HG03460 (cell line): ENCODE measurements around the gene KCNK13.
"Not testable (repeated sequence)": the region's sequence is repeated elsewhere in the genome, so short reads cannot be mapped to it uniquely, and the experiment has no call there.

Source experiments
- ATAC-seq: cut with Tn5 transposase; IDR thresholded peaks from one replicate; pipeline ENCODE4 v1.9.1; 2021; ENCODE audit not compliant: unreplicated experiment

Gene KCNK13

DNA sequence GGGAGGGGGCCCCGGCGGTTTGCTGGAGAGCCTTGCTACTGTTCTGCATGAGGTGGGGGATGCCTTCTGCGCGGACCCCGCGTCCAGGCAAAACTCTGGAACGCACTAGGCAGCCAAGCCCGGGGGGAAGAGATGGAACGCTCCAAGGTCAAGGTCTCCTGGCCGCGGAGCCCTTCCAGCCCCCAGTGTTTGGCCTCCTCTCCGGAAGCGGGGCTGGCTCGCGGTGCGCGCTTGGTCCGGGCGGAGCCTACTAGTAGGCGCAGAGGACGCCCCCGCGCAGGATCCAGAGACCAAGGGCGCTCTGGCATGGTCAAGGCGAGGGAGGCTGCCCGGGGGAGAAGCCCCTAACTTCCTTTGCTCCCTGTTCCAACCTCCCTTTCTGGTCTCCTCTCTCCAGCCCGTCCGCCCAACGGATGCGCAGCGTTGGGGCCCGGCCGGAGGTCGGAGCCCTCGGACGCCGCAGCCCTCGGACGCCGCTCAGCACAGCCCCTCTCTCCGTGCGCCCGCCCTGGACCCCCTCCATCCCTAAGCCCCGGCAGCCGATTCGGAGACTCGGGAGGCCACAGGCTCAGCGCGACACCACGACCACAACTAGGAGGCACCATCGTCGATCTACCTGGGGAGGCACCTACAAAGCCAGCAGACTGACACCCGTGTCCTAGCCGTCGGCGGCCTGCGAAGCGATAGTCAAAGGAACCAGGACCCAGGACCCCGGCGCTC lies 669 bp upstream of the KCNK13 start:
- ATAC-seq: no peak

DNA sequence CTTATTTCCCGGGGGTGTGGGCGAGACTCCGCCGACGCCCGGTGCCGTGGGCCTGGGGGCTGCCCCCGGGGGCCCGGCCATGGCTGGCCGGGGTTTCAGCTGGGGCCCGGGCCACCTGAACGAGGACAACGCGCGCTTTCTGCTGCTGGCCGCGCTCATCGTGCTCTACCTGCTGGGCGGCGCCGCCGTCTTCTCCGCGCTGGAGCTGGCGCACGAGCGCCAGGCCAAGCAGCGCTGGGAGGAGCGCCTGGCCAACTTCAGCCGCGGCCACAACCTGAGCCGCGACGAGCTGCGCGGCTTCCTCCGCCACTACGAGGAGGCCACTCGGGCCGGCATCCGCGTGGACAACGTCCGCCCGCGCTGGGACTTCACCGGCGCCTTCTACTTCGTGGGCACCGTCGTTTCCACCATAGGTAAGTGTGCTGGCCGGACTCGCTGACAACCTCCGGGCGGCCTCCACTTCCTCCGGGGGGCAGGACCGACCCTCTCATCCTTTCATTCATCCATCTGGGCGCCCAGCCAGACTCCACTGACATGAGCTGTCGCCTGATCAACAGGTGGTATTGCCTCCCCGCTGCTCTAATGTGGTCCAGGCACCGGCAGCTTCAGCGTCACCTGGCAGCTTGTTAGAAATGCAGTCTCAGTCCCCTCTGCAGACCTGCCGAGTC lies 467 bp downstream of the KCNK13 start:
- no peak for ATAC-seq

DNA sequence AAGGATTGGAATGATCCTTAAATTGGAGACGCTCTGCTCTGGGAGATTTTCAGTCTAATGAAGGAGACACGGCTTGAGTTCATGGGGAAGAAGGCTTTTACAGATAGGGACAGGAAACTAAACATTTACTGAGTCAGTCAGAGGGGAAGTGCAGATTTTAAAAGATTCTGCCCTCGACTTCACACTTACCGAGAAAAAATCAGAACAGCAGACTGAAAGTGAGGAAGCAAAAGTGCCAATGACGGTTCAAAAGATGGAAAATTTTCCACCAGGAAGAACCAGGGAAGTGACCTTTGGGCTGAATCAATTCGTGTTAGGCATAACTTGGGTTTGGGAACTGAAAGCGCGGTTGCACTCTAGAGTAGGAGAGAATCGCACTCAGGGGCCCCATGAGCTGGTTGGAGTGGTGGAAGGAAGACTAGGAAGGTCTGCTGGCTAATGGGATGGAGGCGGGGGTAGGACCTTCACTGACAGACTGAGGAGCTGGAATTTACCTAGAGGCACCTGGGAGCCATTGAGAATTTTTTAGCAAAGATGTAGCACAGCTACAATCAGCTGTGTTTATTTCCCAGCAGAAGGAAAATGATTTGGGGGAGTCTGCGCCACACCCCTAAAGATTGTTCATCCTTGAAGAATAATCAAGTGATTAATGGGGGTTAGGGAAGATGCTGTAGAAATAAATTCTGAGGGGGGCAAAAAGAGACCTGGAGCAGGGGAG lies 1.2 kb downstream of the KCNK13 start:
- ATAC-seq: no peak

DNA sequence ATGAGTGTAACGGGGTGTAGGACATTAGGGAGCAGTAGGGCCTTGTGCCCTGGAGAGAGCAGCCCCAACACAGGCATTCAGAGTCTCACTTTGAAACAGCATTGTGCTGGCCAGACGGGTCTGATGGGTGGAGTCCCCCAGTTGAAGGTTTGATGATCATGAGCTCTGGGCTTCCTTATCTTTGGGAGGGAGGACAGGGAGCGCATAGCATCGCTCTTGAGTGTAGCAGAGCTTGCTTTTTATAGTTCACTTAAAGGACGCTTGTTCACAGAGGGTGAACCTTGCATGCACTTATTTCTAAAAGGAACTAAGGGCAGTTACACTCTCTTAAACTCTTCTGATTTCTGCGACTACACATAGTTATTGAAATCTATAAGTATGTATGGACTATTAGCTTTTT lies 10.6 kb downstream of the KCNK13 start:
- no peak for ATAC-seq

DNA sequence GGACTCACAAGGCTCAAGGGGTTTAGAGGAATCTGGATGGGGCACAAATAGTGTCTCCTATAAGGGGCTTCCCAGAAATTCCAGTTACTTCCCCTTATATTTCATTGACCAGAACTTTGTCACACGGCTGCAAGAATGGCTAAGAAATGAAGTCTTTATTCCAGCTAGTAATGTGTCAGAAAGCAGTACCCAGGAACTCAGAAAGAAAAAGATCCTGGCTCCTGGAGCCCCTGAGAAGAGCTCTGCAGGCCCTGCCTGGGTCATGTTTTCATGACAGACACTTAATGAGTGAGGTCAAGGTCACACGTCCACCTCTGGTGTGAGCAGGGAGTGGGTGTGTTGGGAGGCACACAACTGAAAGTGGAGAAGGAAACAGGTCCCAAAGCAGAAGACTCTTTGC lies 17.8 kb downstream of the KCNK13 start:
- ATAC-seq: no peak

DNA sequence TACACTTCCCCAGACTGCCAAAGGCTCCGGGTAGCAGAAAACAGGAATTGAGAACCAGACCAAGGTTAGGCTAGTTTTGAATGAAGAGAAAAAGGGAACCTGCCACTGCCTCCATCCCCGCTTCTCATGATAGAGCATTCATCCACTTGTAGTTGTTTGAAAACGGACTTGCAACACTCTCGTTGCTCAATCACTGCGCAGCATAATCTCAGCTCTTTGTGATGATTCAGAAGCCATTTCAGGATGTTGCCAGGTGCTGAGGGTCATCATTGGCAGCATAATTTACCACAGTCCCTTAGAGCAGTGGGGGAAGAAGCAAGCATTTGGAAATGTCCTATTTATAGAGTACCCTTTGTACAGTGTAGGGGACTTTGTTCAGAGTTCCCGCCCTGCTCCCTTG lies 25.6 kb downstream of the KCNK13 start:
- ATAC-seq: no peak

DNA sequence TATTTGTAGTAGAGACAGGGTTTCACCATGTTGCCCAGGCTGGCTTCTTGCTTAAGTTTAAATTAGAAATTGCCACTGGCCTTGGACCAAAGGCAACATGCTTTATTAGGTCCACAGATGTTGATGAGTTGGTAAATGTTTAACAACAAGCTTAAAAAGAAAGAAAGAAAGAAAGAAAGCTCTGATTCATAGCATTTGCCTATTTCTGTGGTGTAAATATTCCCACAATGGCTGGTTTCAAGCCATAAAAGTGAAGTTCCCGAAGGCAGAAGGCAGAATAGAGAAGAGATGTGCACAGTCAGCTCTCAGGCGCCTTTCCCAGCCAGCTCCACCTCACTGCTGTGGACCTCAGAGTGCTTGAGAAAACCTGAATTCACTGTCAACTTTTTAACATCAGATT lies 26.4 kb downstream of the KCNK13 start:
- ATAC-seq: no peak

DNA sequence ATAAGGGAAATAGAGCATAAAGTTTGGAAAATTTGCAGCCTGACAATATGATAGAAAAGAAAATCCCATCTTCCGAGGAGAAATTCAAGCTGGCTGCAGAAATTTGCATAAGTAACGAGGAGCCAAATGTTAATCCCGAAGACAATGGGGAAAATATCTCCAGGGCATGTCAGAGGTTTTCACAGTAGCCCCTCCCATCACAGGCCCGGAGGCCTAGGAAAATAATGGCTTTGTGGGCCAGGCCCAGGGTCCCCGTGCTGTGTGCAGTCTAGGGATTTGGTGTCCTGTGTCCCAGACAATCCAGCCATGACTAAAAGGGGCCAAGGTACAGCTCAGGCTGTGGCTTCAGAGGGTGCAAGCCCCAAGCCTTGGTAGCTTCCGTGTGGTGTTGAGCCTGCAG lies 27.7 kb downstream of the KCNK13 start:
- not testable (repeated sequence) for ATAC-seq

DNA sequence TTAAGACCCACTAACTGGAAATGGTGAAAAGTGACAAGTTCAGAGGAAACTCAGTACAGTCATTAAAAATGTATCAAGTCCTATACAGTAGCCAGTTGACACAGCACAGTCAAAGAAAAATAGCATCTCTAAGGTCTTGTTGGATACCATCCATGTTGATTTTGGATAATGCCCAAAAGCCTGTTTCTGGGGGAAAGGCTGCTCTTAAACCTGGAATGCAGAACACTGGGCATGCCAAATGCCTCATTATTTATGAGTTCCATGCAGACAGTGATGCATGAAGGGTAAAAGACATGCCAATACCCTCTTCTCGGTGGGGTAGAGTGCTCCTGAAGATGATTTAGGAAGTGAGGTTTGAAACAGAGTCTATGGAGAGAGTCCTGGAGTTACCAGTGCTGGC lies 29.6 kb downstream of the KCNK13 start:
- ATAC-seq: no peak

DNA sequence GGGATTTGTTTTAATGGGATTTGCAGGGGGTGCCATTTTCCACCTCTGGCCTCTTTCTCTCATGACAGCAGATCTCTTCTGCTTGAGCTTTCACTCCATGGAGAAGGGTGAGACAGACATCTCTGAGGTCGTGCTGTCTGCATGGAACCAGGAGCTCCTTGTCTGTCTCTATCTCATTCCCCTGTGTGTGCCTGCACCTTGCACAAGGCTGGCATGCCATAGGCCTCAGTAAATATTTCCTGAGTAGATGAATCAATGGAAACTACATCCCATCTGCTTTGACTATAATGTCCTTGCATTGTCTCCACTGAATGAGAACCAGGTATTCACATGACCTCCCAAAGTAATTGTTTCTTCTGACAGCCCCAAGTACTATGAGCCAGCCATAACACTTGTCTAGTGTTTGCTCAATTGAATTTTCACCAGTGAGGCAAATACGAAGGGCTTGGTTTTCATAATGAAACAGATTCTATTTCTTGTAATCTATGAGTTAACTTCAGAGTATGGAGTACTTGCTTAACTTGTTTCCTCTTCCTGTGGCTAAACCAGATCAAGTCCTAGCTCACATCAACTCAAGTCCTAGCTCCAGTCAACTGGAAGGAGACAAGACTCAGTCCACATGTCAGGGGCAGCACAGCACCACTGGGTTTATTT lies 32.3 kb downstream of the KCNK13 start:
- no peak for ATAC-seq

DNA sequence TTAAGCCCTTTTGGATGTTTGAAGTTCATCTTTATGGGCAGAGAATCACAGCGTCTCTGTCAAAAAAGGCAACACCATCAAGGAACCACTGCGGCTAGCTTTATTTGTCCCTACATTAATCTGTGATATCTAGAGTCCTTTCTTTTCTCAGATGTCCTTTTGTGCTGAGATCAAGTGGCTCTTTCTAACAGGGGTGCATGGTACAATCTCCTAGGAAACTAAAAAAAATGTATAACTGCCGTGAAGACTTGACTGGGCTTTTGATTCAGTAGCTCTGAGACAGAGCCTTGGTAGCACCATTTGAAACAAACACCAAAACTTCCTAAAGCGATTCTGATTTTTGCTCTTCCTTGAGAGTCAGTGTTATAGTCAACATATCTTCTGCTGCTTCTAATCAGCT lies 33.3 kb downstream of the KCNK13 start:
- ATAC-seq: no peak

DNA sequence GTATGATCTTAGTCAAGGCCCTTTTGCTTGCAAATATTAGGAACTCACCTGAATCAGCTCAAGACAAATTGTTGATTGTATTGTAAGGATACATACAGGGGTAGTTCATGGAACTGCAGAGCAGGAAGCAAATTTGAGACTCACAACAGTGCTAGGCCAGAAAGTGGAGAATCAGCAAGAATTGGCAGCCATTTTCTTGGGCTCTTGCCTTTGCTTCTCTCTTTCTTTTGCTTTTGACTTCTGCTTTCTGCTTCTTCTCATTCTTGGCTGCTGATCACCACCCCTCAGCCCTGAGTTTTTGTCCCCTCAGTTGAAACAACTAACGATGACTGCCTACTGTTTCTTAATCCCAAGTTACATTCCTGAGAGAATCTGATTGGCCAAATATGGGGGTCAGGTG lies 34.8 kb downstream of the KCNK13 start:
- no peak for ATAC-seq

DNA sequence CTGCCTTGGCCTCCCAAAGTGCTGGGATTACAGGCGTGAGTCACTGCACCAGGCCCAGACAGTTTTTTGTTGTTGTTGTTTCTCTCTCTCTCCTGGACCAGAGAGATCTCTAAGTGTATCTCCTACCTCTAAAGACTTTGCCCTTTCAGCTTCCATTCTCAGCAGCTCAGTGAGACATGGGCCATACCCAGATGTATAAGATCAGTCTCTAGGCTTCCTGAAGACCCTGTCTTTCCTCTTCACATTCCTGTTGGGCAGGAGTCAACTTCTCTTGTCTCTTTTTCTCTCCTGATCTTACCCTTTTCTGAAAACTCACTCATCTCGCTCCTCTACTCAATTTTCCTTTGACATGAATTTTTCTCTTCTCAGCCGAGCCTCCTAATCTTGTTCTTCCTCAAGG lies 42.0 kb downstream of the KCNK13 start:
- ATAC-seq: no peak

DNA sequence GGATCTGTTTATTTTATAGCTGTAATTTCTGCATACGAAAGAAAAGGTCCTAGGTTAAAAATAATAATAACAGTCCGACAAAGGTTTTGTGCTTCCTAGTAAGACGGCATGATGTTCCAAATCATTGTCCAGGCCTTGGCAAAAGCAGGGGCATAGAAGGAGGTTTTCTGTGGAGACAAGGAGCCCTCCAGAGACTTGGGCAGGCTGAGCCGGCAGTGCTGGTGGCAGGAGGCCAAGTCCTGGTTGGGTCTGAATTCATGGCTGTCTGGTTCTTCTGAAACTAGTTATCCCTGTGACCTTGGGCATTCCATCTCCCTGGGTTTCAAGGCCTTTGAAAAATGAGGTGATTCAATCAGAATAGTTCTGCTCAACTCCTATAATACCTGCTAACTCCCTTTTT lies 44.0 kb downstream of the KCNK13 start:
- no peak for ATAC-seq

DNA sequence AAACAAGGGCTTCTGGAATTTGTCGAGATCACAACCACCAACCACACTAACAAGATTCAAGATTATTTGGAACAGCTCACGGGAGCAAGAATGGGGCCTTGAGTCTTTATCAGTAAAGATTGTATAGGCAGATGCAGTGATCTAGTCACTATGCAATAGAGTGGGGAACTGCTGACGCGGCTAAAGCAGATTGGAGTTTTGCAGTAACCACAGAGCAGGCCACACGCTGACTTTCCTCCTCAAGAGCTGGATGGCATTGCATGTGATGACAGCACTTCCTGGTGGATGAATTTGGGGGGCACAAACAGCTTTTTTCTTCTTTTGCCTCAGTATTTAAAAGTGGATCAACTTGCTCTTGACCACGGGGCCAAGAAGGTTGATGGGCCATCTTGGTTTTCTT lies 46.0 kb downstream of the KCNK13 start:
- ATAC-seq: no peak

DNA sequence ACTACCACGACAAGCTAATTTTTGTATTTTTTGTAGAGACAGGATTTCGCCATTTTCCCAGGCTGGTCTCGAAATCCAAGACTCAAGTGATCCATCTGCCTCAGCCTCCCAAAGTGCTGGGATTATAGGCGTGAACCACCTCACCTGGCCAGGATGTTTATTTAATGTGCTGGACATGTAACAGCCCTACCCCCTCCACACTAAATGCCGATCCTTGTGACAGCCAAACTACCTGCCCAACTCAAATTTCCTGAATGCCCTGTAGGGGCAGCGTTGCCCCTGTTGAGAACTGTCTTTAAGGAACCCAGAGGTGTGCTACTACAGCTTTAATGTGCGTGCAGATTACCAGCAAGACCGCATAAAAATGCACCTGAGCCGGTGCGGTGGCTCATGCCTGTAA lies 48.1 kb downstream of the KCNK13 start:
- ATAC-seq: no peak

DNA sequence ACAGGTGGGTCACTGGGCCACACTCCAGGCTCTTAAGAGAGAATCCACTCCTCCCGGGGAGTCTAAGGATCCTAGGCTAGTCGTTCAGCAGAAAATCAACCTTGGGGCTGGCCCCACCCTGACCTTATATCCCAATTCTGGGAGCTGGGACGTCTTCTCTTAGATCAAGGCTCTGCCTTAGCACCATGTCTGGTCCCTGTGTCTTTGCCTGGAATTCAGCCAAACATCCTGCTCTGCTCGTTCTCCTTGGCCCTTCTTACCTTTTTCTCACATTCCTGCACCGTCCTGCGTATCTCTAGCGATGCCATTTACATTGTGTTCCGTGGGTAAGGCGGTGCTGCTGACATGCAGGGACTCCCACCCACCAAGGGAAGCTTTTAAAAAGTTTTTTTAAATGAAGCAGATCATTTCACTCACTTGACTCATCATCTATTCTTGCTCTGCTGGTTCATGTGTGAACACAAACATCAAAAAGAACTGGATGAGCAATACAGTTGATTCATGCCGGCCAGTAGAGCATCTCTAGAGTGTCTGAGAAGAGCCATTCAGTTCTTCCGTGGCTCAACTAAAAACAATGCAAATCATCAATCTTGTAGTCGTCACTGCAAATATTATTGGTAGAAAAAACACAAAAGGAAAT lies 50.2 kb downstream of the KCNK13 start:
- no peak for ATAC-seq

DNA sequence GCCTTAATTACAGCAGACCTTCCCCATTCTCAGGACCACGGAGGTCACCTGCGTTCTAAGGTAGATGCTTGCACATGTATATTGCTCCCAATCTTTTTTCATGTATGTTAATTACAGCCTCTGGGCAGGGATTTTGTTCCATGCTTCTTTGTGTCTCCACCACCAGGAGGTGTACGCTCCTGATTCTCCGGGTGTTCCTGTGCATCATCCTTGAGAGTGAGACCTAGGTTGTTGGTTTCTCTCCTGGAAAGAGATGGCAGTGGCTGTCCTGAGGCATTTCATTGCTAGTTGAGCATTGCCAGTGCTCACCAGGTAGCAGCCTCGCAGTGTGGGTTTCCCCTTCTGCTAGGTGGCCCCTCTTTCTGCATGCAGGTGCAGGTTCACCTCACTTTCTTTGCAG lies 52.8 kb downstream of the KCNK13 start:
- no peak for ATAC-seq

DNA sequence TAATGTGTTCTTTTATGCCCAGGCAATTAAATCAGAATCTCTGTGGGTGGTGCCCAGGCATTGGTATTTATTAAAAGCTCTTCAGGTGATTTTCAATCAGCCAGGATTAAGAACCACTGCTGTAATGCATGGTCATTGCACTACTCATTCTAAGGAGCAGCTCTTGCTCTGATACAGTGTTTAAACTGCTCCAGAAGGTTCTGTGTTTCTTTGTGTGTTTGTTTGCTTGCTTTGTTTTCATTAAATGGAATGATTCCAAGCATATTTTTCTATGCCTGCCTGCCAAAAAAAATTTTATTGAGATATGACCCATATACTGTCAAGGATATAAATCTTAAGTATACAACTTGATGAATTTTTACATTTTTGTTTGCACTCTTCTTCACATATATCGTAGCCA lies 54.0 kb downstream of the KCNK13 start:
- no peak for ATAC-seq

DNA sequence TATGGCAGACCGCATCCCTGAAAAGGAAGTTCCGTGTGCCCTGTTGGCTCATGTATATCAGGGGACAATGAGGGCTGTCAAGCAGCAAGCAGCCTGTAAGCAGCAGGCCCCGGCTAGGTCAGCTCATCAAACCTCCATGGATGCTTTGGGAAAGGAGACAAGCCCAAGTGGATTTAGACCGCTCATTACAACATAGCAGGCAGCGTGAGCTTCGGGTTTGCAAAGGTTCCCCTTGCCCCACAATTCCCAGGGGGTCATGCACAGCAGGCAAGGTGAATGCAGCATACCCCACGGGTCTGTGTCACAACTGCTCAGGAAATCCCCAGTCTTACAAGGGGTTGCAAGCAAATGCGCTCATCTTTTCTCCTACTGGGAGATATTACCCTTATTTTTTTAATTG lies 54.6 kb downstream of the KCNK13 start:
- no peak for ATAC-seq

DNA sequence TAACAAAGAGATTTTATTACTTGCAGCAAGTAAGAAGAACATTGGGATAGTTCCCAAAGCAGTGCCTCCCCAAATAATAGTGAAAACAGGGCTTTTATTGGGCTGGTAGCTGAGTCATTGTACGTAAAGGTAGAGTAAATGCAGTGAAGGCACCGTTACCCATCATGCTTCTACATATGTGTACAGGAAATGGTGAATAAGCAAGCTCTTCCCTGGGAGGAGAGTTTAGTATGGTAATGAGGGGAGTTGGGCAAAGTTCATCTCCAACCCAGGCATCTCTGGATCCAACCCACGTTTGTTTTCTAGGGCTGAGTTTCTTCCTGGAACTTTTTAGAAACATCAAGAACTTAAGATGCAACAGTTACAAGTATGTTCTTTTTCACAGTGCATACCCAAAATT lies 56.2 kb downstream of the KCNK13 start:
- no peak for ATAC-seq
